NCI-H1048 (cell line): ENCODE results near the gene PLVAP.
"Not testable (repeated sequence)": the region's sequence is repeated elsewhere in the genome, so short reads cannot be mapped to it uniquely, and the experiment has no call there.

ENCODE experiments used
- DNase-seq: peaks from one replicate; lab custom pipeline; 2025; lab: John Stamatoyannopoulos, UW

PLVAP gene

DNA sequence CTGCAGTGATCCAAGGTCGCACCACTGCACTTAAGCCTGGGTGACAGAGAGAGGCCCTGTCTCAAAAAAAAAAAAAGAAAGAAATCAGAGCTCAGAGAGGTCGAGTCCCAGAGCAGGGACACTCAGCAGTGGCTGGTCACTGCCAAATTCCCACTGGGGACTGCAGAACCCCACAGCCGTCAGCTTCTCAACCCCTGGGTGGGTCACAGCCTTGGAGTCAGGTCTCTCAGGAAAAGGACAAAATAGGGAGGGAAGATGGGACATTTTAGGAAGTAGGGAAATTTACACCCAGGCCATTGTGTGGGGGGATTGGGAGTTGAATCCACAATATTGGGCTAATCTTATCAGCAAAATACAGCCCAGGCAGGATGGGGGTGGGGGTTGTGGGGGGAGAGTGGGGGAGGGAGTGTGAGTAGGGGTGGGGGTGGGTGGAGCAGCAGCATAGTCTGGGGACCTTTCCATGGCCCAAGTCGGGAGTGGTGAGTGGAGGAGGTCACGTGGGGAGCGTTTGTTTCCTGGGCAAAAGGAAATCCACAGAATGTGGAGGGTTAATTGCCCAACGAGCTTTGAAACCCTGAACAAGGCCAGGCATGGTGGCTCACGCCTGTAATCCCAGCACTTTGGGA, 21.9 kb upstream of the PLVAP start:
- no peak for DNase-seq

DNA sequence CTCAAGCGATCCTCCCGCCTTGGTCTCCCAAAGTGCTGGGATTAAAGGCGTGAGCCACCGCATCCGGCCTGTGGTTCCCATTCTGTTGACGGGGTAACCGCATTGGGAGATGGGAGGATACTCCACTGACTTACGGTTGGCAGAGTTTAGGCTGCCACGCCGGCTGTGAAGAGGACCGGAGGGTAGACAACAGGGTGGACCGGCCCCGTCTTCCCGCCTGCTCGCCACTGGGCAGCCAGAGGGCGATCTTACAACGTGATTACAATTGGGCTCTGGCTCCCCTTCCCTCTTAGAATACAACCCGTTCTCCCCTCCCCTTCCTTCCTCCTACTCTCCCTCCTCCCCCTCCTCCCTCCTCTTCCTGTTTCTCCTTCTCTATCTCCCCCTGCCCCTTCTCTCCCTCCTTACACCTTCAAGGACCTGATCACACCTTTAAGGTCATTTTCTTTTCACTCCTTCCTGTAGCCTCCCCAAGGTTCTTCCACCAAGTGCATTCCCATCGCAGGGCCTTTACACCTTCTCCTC, 17.8 kb upstream of the PLVAP start:
- no peak for DNase-seq

DNA sequence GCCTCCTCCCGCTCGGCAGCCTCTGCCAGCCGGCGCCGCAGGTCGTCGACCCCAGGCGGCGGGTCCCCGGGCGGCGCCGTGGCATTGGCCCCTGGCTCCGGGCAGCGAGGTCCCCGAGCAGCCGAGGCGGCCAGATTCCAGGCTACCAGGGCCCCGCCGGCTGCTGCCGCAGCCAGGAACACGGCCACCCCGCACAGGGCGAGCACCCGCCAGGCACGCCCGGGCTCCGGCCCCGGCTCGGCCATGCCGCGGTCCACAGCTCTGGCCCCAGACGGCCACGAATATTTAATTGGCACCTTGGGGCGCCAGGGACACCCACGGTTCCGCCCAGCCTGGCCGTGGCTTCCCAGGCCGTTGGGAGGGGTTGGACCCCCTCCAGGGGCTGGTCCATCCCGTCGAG, 16.8 kb upstream of the PLVAP start, which contains the start of gene CCDC194:
CCDC194 (minus strand) TSS at position 283 of the 400 bp plus-strand sequence; CDS start at position 245, 38 bp downstream.
- DNase-seq = no peak

DNA sequence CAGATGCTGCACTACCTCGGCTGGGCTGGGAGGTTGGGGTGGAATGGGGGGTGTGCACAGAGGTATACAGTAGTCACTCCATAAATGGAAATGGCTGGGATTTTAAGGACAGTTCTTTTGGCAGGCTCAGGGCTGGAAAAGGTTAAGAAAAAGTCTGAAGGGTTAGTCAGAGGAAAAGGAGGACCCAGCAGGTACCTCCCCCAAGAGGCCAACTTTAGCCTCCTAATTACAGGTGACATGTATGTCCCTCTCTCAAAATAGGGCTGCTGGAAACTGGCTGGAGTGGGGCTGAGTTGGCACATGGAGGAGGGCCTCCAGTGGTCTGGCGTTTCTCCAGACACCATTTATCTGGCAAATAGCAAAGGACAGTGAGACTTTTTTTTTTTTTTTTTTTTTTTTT, 15.9 kb upstream of the PLVAP start:
- no peak for DNase-seq

DNA sequence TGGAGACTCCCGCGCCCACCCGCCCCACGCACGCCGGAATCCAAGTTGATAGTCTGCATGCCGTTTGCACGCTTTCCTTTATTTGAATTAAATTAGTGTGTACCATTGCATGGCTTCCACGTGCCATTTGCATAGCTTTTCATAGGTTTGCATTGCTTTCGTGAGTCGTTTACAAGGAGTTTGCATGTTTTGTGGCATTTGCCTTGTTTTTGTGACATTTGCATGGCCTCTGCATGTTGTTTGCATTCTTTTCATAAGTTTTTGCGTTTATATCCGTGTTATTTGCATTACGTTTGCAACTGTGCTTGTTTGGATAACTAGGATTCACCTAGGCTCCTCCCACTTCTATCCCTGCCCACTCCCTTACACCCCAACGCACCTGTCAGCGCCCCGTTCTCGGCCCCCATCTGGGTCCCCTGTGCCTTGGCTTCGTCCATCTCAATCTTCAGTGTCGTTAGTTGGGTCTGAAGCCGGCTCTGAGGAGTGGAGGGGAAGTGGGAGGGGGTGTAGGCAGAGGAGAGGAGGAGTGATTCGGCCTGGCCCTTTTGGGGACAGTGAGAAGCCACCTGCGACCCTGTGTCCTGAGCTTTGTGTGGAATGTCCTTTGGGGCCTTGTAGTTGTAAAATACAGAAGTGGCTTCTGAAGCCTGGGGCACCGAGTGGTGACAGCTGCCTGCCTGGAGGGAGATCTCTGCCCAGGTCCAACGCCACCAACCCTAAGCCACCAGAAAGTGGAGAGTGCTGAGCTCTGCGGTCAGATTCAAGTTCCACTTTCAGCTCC, 14.4 kb upstream of the PLVAP start:
- DNase-seq = no peak

DNA sequence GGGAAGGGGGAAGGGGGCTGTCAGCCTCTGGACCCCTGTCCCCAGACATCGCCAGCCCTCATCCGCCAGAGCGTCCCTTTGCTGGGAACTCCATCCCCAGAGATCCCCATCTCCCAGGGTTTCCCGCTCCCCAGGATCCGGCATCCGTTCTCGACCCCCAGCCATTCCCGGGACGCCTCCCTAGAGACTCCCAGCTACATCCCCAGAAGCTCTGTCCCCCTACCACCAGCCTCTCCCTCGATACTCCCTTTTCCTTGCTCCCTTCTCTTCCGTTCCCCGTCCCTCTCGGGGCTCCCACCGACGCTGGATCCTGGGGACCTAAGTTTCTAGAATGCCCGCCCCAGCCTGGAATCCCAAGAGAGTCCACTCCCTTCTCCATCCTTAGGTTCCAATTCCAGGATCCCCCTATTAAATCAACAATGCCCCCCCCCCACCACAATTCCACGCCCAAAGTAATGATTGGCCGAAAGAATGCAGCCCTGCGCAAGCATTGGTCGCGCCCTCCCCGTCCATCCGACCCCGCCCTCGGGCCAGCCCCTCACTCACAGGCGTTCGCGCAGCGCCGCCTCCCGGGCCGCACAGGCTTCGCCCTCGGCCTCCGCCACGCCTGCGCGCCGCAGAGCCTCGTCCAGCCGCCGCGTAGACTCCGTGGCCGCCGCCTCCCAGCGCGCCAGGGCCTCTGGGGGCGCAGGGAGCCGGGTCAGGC, 13.7 kb upstream of the PLVAP start:
- peak; percentile 84 for DNase-seq

DNA sequence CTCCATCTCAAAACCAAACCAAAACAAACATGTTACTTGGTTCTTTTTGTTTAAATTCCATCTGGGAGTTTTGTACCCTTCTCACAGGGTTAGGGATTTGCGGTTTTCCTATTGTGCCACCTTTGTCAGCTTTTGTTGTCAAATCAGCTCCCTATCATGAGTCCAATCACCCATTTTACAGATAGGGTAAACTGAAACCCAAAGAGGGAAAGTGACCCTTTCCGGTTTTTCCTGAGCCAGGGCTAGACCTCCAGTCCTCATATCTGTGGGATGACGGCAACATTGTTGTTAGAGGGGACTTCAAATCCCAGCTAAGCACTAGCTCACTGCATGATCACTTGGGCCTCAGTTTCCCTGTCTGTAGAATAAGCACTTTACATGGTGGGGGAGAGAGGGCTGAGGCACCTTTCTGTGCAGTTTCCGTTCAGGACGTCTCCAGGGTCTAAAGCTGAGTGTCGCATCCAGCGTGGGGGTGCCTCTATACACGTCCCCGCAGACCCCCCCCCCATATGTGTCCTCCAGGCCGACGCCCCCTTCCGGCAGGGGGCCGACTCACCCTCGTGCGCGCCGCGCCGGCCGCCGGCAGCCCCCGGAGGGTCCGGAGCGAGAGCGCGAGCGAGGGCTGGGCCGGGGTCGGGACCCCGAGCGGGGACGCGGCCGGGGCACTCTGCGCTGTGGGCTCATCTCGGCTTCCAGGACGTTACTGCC, 13.0 kb upstream of the PLVAP start:
- DNase-seq = no peak

DNA sequence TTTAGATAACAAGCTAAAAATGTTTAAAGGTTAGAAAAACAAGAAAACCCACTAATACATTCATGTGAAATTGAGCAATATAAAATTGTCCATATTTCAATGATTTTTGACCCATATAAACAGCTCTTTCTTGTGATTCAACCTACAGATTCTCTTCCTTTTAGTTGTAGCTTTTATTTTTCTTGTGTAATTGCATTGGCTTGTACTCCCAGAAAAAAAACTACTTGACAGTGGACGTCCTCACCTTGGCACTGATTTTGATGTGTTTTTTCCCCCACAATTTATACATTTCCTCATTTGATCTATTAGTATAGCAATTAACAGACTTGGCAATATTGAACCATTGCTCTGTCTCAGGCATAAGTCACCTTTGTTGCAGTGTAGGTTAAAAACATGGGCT, 12.1 kb upstream of the PLVAP start:
- DNase-seq = no peak

DNA sequence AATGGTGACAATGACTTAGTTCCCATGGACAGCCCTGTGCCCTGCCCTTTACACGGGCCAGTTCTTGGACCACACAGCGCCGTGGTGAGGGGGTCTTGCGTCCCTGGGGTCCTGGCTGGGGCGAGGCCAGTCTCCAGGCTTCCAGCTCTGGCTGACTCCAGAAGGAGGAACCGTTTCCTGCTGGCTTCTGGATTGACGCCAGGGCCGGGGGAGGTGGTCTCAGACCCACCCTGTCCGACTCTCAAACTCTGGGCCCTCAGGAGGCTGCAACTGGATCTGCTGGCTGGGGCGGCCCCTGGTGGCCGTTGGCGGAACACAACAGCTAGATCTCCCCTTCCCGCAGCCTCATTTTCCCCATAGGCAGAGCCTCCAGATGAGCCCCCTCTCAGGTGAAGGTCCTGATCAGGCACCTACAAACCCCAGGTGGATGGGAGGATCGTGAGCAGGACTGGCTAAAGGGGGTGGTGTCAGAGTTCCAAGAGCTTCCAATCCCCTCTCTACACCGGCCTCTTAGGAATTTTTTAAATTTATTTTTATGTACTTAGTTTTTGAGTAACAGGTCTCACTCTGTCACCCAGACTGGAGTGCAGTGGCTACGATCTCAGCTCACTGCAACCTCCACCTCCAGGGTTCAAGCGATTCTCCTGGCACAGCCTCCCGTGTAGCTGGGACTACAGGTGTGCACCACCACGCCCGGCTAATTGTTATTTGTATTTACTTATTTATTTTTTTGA, 8.9 kb upstream of the PLVAP start:
- DNase-seq = no peak

DNA sequence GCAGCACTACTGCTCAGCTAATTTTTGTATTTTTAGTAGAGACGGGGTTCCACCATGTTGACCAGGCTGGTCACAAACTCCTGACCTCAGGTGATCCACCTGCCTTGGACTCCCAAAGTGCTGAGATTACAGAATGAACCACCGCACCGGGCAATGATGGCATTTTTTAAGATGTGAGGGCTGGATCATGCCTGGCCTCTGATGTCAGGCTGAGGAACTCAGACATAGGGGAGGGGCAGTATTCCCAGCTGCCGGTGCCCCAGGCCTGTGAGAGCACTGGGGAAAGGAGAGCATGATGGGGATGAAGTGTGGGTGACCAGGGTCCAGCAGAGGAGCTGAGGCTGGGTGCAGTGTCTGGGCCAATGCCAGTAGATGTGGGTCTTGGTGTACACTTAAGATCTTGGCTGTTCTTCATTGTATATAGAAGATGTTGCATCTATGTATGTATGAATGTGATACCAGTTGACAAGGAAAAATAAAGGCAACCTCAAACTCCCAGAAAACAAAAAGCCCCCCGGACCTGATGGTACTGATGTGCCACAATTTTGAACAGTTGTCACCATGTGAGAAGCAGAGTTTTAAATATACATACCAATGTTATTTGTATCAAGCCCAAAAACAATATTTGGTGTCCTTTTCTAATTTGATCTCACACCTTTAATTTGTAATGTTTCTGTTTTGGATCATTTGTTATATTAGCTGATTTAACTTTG, 3.4 kb upstream of the PLVAP start:
- no peak for DNase-seq

DNA sequence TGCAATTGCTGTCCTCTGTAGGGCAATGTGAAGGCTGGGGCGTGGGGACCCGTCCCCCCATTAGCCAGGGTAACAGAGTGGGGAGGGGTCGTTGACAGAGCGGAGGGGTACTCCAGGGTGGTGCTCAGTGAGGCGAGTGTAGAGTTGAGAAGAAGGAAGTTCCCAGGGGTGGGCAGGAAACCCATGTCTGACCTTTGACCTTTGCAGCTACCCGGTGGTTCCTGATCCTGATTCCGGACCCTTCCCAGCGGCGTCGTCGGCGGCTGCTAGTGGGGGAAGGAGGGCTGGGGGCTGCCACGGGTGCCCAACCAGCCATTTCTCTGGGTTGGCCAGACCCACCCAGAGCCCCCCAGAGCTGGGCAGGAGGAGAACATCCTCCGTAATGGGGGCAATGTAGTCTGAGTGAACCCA, 2.1 kb upstream of the PLVAP start:
- no peak for DNase-seq

DNA sequence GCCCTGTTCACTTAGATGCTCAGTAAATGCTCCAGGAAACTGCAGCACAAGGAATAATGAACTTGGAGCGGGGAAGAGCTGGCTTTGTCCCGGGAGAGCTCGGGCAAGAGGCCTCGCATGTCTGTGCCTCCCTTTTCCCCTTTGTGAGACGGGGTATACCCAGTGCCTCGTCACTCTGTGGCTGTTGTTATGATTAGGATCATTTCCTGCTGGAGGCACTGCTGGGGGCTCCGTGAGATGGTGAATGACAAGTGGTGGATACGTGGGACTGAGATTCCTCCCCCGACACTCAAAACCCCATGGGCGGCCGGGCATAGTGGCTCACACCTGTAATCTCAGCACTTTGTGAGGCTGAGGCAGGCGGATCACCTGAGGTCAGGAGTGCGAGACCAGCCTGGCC, 1.1 kb upstream of the PLVAP start:
- DNase-seq = no peak

DNA sequence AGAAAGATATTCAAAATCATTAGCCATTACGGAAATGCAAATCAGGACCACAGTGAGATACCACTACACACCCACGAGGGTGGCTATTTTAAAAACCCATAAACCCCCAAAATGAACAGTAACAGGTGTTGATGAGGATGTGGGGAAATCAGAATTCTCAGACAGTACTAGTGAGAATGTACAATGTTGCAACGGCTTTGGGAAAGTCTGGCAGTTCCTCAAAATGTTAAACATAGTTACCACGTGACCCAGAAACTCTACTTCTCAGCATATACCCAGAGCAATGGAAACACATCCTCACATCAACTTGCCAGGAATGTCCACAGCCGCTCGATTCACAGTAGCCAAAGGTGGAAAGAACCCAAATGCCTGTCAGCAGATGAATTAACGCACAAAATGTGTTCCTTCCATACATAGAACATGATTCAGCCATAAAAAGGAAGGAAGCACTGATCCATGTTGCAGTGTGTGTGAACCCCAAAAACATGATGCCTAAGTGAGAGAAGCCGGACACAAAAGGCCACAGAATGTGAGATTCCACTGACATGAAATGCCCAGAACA, 7.0 kb downstream of the PLVAP start:
- no peak for DNase-seq

DNA sequence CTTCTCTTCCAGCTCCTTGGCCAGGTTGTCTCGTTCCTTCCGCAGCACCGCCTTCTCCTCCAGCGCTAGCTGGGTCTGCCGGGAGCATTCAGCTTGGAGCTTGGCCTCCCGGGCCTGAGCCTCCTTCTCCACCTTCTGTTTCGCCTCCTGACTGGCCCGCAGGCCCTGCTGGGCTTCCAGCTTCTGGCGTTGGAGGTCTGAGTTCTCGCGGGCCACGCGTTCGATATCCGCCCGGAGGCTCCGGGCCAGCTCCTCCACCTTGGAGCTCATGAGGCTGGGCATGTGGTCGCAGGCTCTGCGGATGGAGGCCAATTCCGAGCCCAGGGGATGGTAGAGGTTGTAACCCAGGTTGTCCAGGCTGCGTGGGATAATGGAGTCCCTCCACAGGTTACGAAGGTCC, 11.8 kb downstream of the PLVAP start:
- DNase-seq = no peak

DNA sequence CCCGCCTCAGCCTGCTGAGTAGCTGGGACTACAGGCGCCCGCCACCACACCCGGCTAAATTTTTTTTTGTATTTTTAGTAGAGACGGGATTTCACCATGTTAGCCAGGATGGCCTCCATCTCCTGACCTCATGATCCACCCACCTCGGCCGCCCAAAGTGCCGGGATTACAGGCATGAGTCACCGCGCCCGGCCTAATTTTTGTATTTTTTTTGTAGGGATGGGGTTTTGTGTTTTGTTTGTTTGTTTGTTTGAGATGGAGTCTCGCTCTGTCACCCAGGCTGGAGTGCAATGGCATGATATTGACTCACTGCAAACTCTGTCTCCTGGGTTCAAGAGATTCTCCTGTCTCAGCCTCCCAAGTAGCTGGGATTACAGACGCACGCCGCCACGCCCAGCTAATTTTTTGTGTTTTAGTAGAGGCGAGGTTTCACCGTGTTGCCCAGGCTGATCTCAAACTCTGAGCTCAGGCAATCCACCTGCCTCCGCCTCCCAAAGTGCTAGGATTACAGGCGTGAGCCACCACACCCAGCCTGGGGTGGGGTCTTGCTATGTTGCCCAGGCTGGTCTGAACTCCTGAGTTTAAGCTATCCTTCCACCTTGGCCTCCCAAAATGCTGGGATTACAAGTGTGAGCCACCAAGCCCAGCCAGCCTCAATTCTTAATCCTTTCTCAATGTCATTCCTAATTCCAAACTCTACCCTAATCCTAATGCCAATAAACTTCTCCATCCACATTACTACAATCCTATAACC, 13.1 kb downstream of the PLVAP start:
- not testable (repeated sequence) for DNase-seq

DNA sequence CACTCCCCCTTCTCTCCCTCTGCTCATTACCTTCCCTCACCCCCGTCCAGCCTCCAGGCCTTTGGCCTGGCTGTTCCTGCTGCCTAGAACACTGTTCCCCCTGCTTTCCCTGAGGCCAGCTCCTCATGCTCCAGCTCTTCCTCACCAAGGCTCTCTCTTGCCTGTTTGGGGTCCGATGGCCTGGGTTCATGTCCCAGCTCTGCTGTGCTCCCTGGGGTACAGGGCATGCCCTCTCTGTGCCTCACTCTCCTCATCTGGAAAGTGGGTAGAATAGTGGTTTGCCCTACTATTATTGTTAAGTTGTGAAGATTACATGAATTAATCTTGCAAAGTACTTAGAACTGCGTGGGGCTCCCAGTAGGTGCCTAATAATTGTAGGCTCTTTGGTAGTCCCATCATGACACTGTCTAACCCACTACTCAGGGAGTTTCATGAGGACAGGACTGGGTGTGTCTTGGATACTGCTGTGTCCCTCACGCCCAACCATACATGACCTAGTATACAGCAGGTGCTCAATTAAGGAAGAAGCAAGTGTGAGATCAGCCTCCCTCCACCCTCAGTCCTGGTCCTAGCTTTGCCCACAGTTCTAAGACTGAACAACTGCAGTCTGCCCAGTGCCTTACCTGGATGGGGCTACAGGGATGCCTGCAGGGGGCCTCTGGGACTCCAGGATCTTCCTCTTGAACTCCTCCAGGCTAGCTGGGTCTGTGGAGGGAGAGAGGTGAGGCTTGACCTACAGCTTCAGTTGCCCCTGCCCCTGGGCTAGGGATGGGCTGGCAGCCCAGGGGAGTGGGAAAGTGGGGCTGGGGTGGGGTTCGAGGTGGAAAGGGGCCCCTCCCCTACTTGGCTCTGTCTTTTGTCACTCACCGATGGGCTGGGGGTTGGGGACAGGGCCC, 17.0 kb downstream of the PLVAP start:
- no peak for DNase-seq

DNA sequence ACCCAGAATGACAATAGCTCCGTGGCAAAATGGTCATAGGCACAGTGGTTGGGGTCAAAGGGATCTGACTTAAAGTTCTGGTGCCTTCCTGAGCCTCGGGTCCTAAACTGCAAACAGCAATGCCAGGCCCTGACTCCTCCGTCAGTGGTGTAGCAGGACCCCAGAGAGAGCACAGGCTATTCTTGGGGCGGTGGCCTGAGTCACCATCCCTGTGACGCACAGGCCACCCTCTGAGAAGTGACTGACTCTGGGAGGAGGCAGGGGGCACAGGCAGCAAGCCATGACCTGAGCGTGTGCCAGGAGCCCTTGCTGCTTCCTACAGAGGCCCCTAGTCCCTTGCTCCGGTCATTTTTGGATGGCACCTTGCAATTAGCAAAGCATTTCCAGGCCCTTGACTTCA, 18.7 kb downstream of the PLVAP start:
- DNase-seq = no peak

DNA sequence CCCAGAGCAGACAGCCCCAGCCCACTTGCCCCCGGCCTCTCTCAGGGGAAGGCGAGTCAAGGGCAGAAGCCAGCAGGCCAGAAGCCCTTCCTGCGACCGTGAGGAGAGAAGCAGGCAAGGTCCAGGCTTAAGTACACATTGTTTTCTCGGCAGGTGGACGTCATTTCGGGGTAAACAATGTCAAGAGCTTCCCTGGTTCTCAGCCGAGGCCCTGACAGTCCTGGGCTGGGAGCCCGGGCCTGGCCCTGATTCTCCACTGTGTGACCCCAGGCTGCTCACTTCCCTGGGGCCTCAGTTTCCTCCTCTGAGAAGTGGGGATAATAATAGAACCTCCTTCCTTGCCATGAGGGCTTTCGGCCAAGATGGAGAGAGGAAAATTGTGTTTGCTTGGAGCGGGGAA, 19.4 kb downstream of the PLVAP start:
- no peak for DNase-seq
